ENCODE measurements around the gene CDK5R2. TPM values are rescaled to one million over a fixed set of nuclear protein-coding genes. Genes with fewer than 3 reads are reported as not detected.

CDK5R2 gene
- not detected for total RNA-seq

DNA sequence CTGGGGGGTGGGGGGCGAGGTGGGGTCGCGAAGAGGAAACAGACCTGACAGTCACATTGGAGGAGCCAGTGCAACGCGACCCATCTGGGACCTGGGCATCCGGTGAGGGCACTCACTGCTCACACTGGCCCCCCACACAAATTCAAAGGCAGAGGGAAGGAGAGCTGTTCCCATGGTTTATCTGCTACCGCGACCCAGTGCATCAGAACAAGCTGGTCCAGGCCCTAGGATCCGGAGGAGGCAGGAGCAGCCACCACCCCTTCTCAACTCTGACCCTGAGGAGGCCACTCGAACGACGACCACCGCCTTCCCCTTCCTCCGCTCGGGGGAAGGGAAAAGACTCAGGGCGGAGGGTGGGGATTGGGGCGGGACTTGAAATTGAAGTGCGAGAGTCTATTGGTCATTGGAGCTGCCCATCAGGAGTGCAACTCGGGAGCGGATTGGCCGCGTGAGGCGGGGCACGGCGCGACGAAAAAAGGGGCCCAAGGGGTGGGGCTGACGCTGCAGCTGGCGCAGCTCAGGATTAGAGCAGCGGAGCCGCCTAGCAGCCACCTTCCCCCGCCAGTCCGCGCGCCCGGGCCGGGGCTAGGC, at the start of gene CDK5R2:
Gene CDK5R2, plus strand, starts transcription at position 526 of the 591 bp plus-strand sequence. CDS start 155 bp downstream, outside the sequence.
- H3K36me3 ChIP-seq, result no peaks in the 10 kb centered on the region
- H3K4me3 ChIP-seq, result peak within 1 kb of the TSS; percentile 15 to 30
- WGBS, result 2% methylated on average over 33 of the region's 37 CpGs
- H3K27me3 ChIP-seq (replicated peaks; ENCODE audit: insufficient read depth), result peaks cover 43% of the 10 kb centered on the region
- TF ChIP-seq, protein P1, sequence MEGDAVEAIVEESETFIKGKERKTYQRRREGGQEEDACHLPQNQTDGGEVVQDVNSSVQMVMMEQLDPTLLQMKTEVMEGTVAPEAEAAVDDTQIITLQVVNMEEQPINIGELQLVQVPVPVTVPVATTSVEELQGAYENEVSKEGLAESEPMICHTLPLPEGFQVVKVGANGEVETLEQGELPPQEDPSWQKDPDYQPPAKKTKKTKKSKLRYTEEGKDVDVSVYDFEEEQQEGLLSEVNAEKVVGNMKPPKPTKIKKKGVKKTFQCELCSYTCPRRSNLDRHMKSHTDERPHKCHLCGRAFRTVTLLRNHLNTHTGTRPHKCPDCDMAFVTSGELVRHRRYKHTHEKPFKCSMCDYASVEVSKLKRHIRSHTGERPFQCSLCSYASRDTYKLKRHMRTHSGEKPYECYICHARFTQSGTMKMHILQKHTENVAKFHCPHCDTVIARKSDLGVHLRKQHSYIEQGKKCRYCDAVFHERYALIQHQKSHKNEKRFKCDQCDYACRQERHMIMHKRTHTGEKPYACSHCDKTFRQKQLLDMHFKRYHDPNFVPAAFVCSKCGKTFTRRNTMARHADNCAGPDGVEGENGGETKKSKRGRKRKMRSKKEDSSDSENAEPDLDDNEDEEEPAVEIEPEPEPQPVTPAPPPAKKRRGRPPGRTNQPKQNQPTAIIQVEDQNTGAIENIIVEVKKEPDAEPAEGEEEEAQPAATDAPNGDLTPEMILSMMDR (IDR thresholded peaks at IDR 0.05), result no peak
- TF ChIP-seq POLR2A (IDR thresholded peaks at IDR 0.05), result no peak
- TF ChIP-seq POLR2AphosphoS5 (IDR thresholded peaks at IDR 0.05), result peak; percentile 47
- no peaks in the 10 kb centered on the region for H3K9me3 ChIP-seq
- H3K4me1 ChIP-seq (replicated peaks), result no peaks in the 10 kb centered on the region
- DNase-seq (ENCODE audit: low spot score), result peak; percentile 51
- intact Hi-C loops (cut with DNase I), result no loop called here
- no peak within 1 kb of the TSS for H3K27ac ChIP-seq

DNA sequence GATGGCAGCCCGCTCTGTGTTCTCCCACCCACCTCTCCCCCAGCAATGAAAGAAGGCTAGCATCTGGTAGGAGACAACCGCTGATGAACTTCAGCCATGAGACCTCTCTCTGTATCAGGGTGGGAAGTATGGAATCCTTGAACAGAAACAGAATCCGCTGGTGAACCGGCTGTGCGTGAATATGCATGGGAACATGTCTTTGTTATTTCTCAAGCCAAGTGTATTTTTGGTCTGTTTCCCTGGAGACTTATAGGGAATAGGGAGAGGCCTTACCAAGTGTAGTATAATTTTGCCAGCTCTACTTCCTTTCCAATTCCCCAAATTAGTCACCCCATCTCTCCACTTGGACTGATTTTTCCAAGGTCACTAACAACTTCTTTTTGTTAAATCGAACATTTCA, 48.7 kb upstream of the CDK5R2 start:
- 93% methylated on average over 6 of the region's 6 CpGs for WGBS
- no peak overlapping the region for H3K27ac ChIP-seq
- no peaks in the 10 kb centered on the region for H3K27me3 ChIP-seq (replicated peaks; ENCODE audit: insufficient read depth)
- no peaks in the 10 kb centered on the region for H3K9me3 ChIP-seq
- TF ChIP-seq, protein P1 (IDR thresholded peaks at IDR 0.05), result no peak
- TF ChIP-seq POLR2AphosphoS5 (IDR thresholded peaks at IDR 0.05), result no peak
- no peak for TF ChIP-seq POLR2A (IDR thresholded peaks at IDR 0.05)
- H3K36me3 ChIP-seq, result no peaks in the 10 kb centered on the region
- H3K4me1 ChIP-seq (replicated peaks), result no peaks in the 10 kb centered on the region
- intact Hi-C loops (cut with DNase I), result no loop called here
- H3K4me3 ChIP-seq, result no peak overlapping the region
- no peak for DNase-seq (ENCODE audit: low spot score)

DNA sequence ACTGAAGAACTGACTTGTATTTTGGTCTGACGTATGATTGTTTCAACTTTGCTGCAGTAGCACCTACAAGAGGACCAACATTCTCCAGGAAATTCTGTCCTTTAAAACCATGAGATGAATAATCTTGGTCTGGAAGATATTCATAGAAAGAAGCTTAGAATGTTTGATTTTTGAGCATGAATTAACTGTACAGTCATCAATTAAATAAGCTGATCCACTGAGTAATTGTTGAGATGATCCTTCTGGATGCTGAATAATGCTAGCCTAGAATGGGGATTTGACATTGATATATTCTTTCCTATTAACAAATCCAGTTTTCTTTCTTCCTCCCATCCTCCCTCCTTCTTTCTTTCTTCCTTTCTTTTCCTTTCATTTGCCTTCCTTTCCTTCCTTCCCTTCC, 39.0 kb upstream of the CDK5R2 start:
- intact Hi-C loops (cut with DNase I), result no loop called here
- no peaks in the 10 kb centered on the region for H3K4me1 ChIP-seq (replicated peaks)
- no peaks in the 10 kb centered on the region for H3K9me3 ChIP-seq
- H3K27me3 ChIP-seq (replicated peaks; ENCODE audit: insufficient read depth), result no peaks in the 10 kb centered on the region
- 94% methylated on average over 1 of the region's 1 CpG for WGBS
- no peak overlapping the region for H3K4me3 ChIP-seq
- no peaks in the 10 kb centered on the region for H3K36me3 ChIP-seq
- TF ChIP-seq POLR2AphosphoS5 (IDR thresholded peaks at IDR 0.05), result no peak
- TF ChIP-seq POLR2A (IDR thresholded peaks at IDR 0.05), result no peak
- TF ChIP-seq, protein P1 (IDR thresholded peaks at IDR 0.05), result no peak
- no peak for DNase-seq (ENCODE audit: low spot score)
- H3K27ac ChIP-seq, result no peak overlapping the region

DNA sequence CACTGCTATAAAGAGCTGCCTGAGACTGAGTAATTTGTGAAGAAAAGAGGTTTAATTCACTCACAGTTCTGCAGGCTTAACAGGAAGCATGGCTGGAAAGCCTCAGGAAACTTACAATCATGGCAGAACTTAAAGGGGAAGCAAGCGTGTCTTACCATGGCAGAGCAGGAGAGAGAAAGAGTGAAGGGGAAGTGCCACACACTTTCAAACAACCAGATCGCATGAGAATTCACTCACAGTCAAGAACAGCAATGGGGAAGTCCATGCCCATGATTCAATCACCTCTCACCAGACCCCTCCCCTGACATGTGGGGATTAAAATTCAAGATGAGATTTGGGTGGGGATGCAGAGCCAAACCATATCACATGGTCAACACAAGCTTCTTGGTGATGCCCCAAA, 34.7 kb upstream of the CDK5R2 start:
- Histone ChIP-seq H3K9me3 (no peaks in the 10 kb centered on the region), H3K27ac (no peak overlapping the region), H3K4me3 (no peak overlapping the region), H3K27me3 (replicated peaks; ENCODE audit: insufficient read depth) (no peaks in the 10 kb centered on the region), H3K4me1 (replicated peaks) (no peaks in the 10 kb centered on the region), H3K36me3 (no peaks in the 10 kb centered on the region)
- intact Hi-C loops (cut with DNase I), result no loop called here
- WGBS, result 89% methylated on average over 2 of the region's 2 CpGs
- no peak for TF ChIP-seq POLR2A (IDR thresholded peaks at IDR 0.05)
- TF ChIP-seq, protein P1 (IDR thresholded peaks at IDR 0.05), result no peak
- TF ChIP-seq POLR2AphosphoS5 (IDR thresholded peaks at IDR 0.05), result no peak
- no peak for DNase-seq (ENCODE audit: low spot score)

DNA sequence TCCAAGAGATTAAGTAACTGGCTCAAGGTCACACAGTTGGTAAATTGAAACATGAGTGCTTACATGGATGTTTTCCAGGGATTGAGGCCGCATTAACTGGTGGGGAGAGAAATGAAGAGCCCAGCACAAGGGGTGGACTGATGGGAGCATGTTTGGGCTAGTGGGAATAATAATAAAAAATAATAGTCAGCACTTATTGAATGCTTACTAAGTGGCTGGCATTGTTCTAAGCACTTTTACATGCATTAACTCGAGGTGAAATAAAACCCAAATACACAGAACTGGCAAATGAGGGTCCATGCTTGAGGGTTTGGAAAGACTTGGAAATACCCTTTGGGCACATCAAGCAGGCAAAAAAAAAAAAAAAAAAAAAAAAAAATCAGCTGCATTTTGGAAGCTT, 34.0 kb upstream of the CDK5R2 start:
- H3K36me3 ChIP-seq, result no peaks in the 10 kb centered on the region
- no peak overlapping the region for H3K27ac ChIP-seq
- H3K4me1 ChIP-seq (replicated peaks), result no peaks in the 10 kb centered on the region
- H3K27me3 ChIP-seq (replicated peaks; ENCODE audit: insufficient read depth), result no peaks in the 10 kb centered on the region
- WGBS, result 64% methylated on average over 2 of the region's 2 CpGs
- no peak overlapping the region for H3K4me3 ChIP-seq
- no peak for DNase-seq (ENCODE audit: low spot score)
- intact Hi-C loops (cut with DNase I), result no loop called here
- TF ChIP-seq, protein P1 (IDR thresholded peaks at IDR 0.05), result no peak
- no peak for TF ChIP-seq POLR2A (IDR thresholded peaks at IDR 0.05)
- TF ChIP-seq POLR2AphosphoS5 (IDR thresholded peaks at IDR 0.05), result no peak
- no peaks in the 10 kb centered on the region for H3K9me3 ChIP-seq

All from prostate gland (tissue), 2 donors.